OCI-LY7 (cell line): ENCODE results near the gene TTC21A.

Source experiments
- EZH2phosphoT487 ChIP-seq: fragments of 200-600 bp; sonication (generic); IDR thresholded peaks from 2 replicates; pipeline ENCODE4 v1.6.1; 2018; ENCODE audit warnings: low read depth, borderline replicate concordance, mild to moderate bottlenecking, mixed run types, antibody characterized with exemption, low read length, moderate library complexity, mixed read lengths
- TF ChIP-seq, protein P1 (sequence below): fragments of 200-600 bp; sonication (generic); conservative IDR thresholded peaks from 2 replicates; pipeline ENCODE4 v1.5.1; 2014; ENCODE audit warnings: mild to moderate bottlenecking, antibody characterized with exemption, low read length, moderate library complexity, mixed read lengths

DNA sequence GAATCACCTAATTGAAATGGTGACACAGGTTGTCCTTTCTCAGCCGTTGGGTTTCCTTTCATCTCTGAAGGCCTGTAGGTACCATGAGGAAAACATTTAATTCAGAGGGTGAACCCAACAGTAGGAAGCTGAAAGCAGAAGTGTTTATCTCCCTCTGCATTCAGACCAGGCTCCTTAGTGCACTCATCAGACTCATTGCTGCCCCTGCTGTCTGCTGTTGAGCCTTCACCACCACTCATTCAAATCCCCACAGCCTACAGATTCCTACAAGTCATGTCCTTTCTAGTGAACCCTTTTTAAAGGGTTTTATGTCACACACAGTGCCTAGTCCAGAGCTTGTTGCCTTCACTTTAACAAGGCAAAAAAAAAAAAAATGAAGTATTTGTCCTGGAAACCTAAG lies 42.3 kb upstream of the TTC21A start:
- TF ChIP-seq, protein P1, sequence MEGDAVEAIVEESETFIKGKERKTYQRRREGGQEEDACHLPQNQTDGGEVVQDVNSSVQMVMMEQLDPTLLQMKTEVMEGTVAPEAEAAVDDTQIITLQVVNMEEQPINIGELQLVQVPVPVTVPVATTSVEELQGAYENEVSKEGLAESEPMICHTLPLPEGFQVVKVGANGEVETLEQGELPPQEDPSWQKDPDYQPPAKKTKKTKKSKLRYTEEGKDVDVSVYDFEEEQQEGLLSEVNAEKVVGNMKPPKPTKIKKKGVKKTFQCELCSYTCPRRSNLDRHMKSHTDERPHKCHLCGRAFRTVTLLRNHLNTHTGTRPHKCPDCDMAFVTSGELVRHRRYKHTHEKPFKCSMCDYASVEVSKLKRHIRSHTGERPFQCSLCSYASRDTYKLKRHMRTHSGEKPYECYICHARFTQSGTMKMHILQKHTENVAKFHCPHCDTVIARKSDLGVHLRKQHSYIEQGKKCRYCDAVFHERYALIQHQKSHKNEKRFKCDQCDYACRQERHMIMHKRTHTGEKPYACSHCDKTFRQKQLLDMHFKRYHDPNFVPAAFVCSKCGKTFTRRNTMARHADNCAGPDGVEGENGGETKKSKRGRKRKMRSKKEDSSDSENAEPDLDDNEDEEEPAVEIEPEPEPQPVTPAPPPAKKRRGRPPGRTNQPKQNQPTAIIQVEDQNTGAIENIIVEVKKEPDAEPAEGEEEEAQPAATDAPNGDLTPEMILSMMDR, result peak; percentile 79
- no peak for TF ChIP-seq EZH2phosphoT487
